DND-41 (cell line): ENCODE data around the gene FBXW7.

Experiments used
- CTCF ChIP-seq: IDR thresholded peaks from 2 replicates; pipeline ENCODE4 v1.5.1; 2012; ENCODE audit warnings: borderline replicate concordance, low read length, moderate library complexity, mild to moderate bottlenecking; ENCODE audit not compliant: poor library complexity, severe bottlenecking; ENCODE audit errors: extremely low read depth
- EZH2 ChIP-seq: IDR thresholded peaks from 3 replicates; pipeline ENCODE4 v1.6.1; 2012; ENCODE audit warnings: borderline replicate concordance, low read depth, mild to moderate bottlenecking, moderate library complexity, low read length, inconsistent platforms; ENCODE audit not compliant: severe bottlenecking

GRCh38 chr4:152294331-152294730, 241.6 kb downstream of the FBXW7 start:
- no peak for TF ChIP-seq CTCF
- TF ChIP-seq EZH2 = no peak
